ENCODE measurements around the gene IDH3B. TPM values are rescaled to one million over a fixed set of nuclear protein-coding genes. Genes with fewer than 3 reads are reported as not detected.

Gene IDH3B
- total and polyA plus RNA-seq, 9 of the 15 experiments (the other 6 are each of a cell fraction or from before 2014, with no cell fraction given): 91.7 to 224 (median 155) TPM

- peak in 1 of 2 experiments; percentile 39 for TF ChIP-seq E2F6 (IDR thresholded peaks at IDR 0.05; ENCODE audit: borderline replicate concordance in 1 of 2, extremely low read depth in 1 of 2, insufficient read depth in 1 of 2, insufficient read length in 1 of 2, low read depth in 1 of 2, low read length in 1 of 2, poor library complexity in 1 of 2, severe bottlenecking in 1 of 2)
- TF ChIP-seq PHB (CRISPR knock-in tag; IDR thresholded peaks at IDR 0.05): no peak
- peak; percentile 11; the same call in 1 of the 2 replicates for TF ChIP-seq ZBTB7A (IDR thresholded peaks at IDR 0.05; ENCODE audit: borderline replicate concordance, control insufficient read depth, low read depth, low read length)
- TF ChIP-seq NBN (IDR thresholded peaks at IDR 0.05; ENCODE audit: low read depth): 0 out of 2 replicates have a peak, but pooled peaks have one; percentile 35
- TF ChIP-seq, protein P1, sequence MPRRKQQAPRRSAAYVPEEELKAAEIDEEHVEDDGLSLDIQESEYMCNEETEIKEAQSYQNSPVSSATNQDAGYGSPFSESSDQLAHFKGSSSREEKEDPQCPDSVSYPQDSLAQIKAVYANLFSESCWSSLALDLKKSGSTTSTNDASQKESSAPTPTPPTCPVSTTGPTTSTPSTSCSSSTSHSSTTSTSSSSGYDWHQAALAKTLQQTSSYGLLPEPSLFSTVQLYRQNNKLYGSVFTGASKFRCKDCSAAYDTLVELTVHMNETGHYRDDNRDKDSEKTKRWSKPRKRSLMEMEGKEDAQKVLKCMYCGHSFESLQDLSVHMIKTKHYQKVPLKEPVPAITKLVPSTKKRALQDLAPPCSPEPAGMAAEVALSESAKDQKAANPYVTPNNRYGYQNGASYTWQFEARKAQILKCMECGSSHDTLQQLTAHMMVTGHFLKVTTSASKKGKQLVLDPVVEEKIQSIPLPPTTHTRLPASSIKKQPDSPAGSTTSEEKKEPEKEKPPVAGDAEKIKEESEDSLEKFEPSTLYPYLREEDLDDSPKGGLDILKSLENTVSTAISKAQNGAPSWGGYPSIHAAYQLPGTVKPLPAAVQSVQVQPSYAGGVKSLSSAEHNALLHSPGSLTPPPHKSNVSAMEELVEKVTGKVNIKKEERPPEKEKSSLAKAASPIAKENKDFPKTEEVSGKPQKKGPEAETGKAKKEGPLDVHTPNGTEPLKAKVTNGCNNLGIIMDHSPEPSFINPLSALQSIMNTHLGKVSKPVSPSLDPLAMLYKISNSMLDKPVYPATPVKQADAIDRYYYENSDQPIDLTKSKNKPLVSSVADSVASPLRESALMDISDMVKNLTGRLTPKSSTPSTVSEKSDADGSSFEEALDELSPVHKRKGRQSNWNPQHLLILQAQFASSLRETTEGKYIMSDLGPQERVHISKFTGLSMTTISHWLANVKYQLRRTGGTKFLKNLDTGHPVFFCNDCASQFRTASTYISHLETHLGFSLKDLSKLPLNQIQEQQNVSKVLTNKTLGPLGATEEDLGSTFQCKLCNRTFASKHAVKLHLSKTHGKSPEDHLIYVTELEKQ (CRISPR knock-in tag; IDR thresholded peaks at IDR 0.05): no peak
- no peak for TF ChIP-seq MAFK (IDR thresholded peaks at IDR 0.05; ENCODE audit: low read length)
- TF ChIP-seq, protein P2, sequence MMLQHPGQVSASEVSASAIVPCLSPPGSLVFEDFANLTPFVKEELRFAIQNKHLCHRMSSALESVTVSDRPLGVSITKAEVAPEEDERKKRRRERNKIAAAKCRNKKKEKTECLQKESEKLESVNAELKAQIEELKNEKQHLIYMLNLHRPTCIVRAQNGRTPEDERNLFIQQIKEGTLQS (IDR thresholded peaks at IDR 0.05): no peak
- TF ChIP-seq, protein P2 (CRISPR knock-in tag; conservative IDR thresholded peaks at IDR 0.05): no peak
- TF ChIP-seq JUN (IDR thresholded peaks at IDR 0.05; ENCODE audit: borderline replicate concordance, low read depth, low read length): no peak
- 0 out of 2 replicates have a peak, but pooled peaks have one; percentile 41 for TF ChIP-seq JUN (CRISPR knock-in tag; IDR thresholded peaks at IDR 0.05; ENCODE audit: borderline replicate concordance)
- peak; percentile 53 for TF ChIP-seq MEIS2 (IDR thresholded peaks at IDR 0.05; ENCODE audit: partially characterized antibody)
- TF ChIP-seq, protein P3, sequence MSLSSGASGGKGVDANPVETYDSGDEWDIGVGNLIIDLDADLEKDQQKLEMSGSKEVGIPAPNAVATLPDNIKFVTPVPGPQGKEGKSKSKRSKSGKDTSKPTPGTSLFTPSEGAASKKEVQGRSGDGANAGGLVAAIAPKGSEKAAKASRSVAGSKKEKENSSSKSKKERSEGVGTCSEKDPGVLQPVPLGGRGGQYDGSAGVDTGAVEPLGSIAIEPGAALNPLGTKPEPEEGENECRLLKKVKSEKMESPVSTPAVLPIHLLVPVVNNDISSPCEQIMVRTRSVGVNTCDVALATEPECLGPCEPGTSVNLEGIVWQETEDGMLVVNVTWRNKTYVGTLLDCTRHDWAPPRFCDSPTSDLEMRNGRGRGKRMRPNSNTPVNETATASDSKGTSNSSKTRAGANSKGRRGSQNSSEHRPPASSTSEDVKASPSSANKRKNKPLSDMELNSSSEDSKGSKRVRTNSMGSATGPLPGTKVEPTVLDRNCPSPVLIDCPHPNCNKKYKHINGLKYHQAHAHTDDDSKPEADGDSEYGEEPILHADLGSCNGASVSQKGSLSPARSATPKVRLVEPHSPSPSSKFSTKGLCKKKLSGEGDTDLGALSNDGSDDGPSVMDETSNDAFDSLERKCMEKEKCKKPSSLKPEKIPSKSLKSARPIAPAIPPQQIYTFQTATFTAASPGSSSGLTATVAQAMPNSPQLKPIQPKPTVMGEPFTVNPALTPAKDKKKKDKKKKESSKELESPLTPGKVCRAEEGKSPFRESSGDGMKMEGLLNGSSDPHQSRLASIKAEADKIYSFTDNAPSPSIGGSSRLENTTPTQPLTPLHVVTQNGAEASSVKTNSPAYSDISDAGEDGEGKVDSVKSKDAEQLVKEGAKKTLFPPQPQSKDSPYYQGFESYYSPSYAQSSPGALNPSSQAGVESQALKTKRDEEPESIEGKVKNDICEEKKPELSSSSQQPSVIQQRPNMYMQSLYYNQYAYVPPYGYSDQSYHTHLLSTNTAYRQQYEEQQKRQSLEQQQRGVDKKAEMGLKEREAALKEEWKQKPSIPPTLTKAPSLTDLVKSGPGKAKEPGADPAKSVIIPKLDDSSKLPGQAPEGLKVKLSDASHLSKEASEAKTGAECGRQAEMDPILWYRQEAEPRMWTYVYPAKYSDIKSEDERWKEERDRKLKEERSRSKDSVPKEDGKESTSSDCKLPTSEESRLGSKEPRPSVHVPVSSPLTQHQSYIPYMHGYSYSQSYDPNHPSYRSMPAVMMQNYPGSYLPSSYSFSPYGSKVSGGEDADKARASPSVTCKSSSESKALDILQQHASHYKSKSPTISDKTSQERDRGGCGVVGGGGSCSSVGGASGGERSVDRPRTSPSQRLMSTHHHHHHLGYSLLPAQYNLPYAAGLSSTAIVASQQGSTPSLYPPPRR (CRISPR knock-in tag; IDR thresholded peaks at IDR 0.05; ENCODE audit: borderline replicate concordance): 0 out of 2 replicates have a peak, but pooled peaks have one; percentile 81
Measured at GRCh38 chr20:2651772-2652723, 12.0 kb downstream of the IDH3B start, which contains the start of gene NOP56 (continued).

All from K562 (cell line).